ENCODE data around the gene A4GALT. TPM values are rescaled to one million over a fixed set of nuclear protein-coding genes. Genes with fewer than 3 reads are reported as not detected.

Gene A4GALT
- total and polyA plus RNA-seq, 10 of the 15 experiments (the other 5 are each of a cell fraction or from before 2014, with no cell fraction given) = 0.04 to 3.9 (median 2.3) TPM; not detected in 1

DNA sequence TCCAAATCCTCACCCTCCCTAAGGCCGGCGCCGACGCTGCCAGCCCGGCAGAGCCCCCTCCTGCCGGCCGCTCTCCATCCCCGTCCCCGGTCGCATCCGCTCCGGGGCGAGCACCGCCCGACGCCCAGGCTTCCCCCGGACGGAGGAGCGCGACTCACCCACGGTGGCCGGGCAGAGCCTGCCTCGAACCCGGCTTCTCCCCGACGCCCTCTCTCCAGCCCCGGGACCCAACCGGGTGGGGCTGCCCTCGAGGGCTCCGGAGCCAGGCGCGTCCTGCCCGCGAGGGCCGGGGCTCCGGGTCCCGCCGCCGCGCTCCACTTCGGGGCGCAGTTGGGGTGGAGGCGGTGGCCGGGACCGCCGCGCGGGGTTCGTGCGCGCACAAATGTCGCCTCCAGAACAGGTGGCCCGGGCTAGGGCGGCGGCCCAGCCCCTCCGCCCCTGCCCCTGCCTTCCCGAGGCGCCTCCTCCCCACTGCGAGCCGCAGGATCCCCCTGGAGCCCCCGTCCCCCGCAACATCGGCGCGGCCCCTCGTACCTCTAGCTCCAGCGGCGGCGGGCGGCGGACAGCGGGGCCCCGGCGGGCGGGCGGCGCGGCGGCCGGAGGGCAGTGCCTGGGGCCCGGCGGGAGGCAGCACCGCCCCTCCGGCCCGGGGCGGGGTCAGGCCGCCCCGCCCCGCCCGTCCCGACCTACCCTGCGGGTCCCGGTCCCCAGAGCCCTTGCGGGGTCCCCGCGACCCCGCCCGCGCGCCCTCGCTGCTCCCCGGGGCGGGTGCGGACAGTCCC, at the start of gene A4GALT (continued):
- TF ChIP-seq, protein P1, sequence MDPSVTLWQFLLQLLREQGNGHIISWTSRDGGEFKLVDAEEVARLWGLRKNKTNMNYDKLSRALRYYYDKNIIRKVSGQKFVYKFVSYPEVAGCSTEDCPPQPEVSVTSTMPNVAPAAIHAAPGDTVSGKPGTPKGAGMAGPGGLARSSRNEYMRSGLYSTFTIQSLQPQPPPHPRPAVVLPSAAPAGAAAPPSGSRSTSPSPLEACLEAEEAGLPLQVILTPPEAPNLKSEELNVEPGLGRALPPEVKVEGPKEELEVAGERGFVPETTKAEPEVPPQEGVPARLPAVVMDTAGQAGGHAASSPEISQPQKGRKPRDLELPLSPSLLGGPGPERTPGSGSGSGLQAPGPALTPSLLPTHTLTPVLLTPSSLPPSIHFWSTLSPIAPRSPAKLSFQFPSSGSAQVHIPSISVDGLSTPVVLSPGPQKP (IDR thresholded peaks at IDR 0.05; ENCODE audit: low read depth, low read length) = no peak

DNA sequence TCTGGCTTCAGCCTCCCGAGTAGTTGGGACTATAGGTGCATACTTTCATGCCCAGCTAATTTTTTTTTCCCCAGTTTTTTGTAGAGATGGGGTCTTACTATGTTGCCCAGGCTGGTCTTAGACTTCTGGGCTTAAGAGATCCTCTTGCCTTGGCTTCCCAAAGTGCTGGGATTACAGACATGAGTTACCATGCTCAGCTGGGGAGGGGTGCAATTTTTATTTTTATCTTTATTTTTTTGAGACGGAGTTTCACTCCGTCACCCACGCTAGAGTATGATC, 49.7 kb upstream of the A4GALT start:
- Histone ChIP-seq H3K4me2 (ENCODE audit: control insufficient read depth, insufficient read depth) (peak overlapping the region; percentile 97), H3K27ac (ENCODE audit: control insufficient read depth, insufficient read depth) (peak overlapping the region; percentile 70), H3K79me2 (ENCODE audit: control insufficient read depth, insufficient read depth, low read length) (no peaks in the 10 kb centered on the region), H2AFZ (ENCODE audit: control insufficient read depth, low read depth, low read length) (no peak overlapping the region), H4K20me1 (ENCODE audit: control insufficient read depth, insufficient read depth) (no peaks in the 10 kb centered on the region), H3K36me3 (ENCODE audit: control insufficient read depth in 2 of 2, insufficient read depth in 2 of 2, low read length in 1 of 2) (no peaks in the 10 kb centered on the region), H3K4me3 (no peak overlapping the region), H3K9me3 (replicated peaks; ENCODE audit: control insufficient read depth, insufficient read depth, low read length) (no peaks in the 10 kb centered on the region), H3K27me3 (replicated peaks in 1 of 2; ENCODE audit: control insufficient read depth in 2 of 2, insufficient read depth in 2 of 2, low read length in 1 of 2) (no peaks in the 10 kb centered on the region; a peak in 1 of 4 replicates), H3K9ac (ENCODE audit: control insufficient read depth, insufficient read depth, low read length) (no peak overlapping the region), H3K4me1 (ENCODE audit: control insufficient read depth, insufficient read depth, low read length) (peaks cover 38% of the 10 kb centered on the region)
- RAD21 ChIA-PET (ENCODE audit: unreplicated experiment) = interaction anchor here (1.0 to 3.0 kb wide), 6 partner anchors 11 to 417 kb away, joined by 3 to 14 read pairs (median 4); partner anchors contain the start of gene ARFGAP3
- in situ Hi-C loops (cut with MboI) = no loop called here
- WGBS (ENCODE audit: insufficient coverage, insufficient replicate concordance, low lambda C conversion rate, missing lambda C conversion rate) = 46% methylated on average over 4 of the region's 4 CpGs
- no peak for ATAC-seq
- no peak for TF ChIP-seq RCOR1 (conservative IDR thresholded peaks at IDR 0.05; ENCODE audit: low read depth, low read length)
- TF ChIP-seq STAT3 (IDR thresholded peaks at IDR 0.05; ENCODE audit: low read depth, low read length) = no peak
- TF ChIP-seq STAT1 (conservative IDR thresholded peaks at IDR 0.05) = no peak
- TF ChIP-seq SREBF2 (IDR thresholded peaks at IDR 0.05; ENCODE audit: low read length) = no peak
- no peak for TF ChIP-seq SIX5 (IDR thresholded peaks at IDR 0.05; ENCODE audit: low read depth, low read length, severe bottlenecking)
- no peak for TF ChIP-seq MAX (IDR thresholded peaks at IDR 0.05; ENCODE audit: low read depth, low read length)
- TF ChIP-seq HDGF (IDR thresholded peaks at IDR 0.05) = no peak
- TF ChIP-seq ZNF217 (IDR thresholded peaks at IDR 0.05) = no peak
- TF ChIP-seq CBX3 (IDR thresholded peaks at IDR 0.05; ENCODE audit: borderline replicate concordance, low read depth) = no peak
- TF ChIP-seq, protein P2, sequence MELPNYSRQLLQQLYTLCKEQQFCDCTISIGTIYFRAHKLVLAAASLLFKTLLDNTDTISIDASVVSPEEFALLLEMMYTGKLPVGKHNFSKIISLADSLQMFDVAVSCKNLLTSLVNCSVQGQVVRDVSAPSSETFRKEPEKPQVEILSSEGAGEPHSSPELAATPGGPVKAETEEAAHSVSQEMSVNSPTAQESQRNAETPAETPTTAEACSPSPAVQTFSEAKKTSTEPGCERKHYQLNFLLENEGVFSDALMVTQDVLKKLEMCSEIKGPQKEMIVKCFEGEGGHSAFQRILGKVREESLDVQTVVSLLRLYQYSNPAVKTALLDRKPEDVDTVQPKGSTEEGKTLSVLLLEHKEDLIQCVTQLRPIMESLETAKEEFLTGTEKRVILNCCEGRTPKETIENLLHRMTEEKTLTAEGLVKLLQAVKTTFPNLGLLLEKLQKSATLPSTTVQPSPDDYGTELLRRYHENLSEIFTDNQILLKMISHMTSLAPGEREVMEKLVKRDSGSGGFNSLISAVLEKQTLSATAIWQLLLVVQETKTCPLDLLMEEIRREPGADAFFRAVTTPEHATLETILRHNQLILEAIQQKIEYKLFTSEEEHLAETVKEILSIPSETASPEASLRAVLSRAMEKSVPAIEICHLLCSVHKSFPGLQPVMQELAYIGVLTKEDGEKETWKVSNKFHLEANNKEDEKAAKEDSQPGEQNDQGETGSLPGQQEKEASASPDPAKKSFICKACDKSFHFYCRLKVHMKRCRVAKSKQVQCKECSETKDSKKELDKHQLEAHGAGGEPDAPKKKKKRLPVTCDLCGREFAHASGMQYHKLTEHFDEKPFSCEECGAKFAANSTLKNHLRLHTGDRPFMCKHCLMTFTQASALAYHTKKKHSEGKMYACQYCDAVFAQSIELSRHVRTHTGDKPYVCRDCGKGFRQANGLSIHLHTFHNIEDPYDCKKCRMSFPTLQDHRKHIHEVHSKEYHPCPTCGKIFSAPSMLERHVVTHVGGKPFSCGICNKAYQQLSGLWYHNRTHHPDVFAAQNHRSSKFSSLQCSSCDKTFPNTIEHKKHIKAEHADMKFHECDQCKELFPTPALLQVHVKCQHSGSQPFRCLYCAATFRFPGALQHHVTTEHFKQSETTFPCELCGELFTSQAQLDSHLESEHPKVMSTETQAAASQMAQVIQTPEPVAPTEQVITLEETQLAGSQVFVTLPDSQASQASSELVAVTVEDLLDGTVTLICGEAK (IDR thresholded peaks at IDR 0.05; ENCODE audit: borderline replicate concordance) = no peak
- CTCF ChIA-PET = interaction anchor here (1.2 to 1.4 kb wide), 4 partner anchors 9 to 121 kb away, joined by 3 to 4 read pairs (median 3); partner anchors contain the start of gene CYB5R3
- TSS peak; percentile 85 for BruUV-seq (replicated peaks)
- FAIRE-seq = no peak
- intact Hi-C loops (cut with micrococcal nuclease; ENCODE audit: unreplicated experiment) = no loop called here
- POLR2A ChIA-PET = interaction anchor here (0.5 to 1.6 kb wide), 5 partner anchors 18 to 107 kb away, joined by 3 to 14 read pairs (median 4); no protein-coding TSS in a partner anchor
- SMC1A ChIA-PET (ENCODE audit: uncharacterized antibody, unreplicated experiment) = interaction anchor here (1.8 to 2.7 kb wide), 2 partner anchors 18 to 53 kb away, joined by 5 to 12 read pairs; no protein-coding TSS in a partner anchor
- no peak for DNase-seq (ENCODE audit: low read depth, low spot score)
